HCT116 (cell line): ENCODE results near the gene METTL3.

Source experiments
- ELF1 ChIP-seq: IDR thresholded peaks from 2 replicates; pipeline ENCODE4 v1.6.1; 2012; ENCODE audit warnings: low read depth, borderline replicate concordance
- EZH2phosphoT487 ChIP-seq: fragments of 200-600 bp; IDR thresholded peaks from 2 replicates; pipeline ENCODE4 v1.6.1; 2018; ENCODE audit warnings: antibody characterized with exemption, borderline replicate concordance
- MAX ChIP-seq: IDR thresholded peaks from 2 replicates; pipeline ENCODE4 v1.6.1; 2012
- POLR2A ChIP-seq: IDR thresholded peaks from 2 replicates; pipeline ENCODE4 v1.7.0; 2011; ENCODE audit warnings: borderline replicate concordance; ENCODE audit not compliant: insufficient read depth, insufficient read length; ENCODE audit errors: extremely low read depth
- TCF7L2 ChIP-seq: IDR thresholded peaks from 2 replicates; pipeline ENCODE4 v1.7.0; 2011; ENCODE audit warnings: borderline replicate concordance, inconsistent platforms; ENCODE audit not compliant: insufficient read depth, insufficient read length; ENCODE audit errors: extremely low read depth
- ZNF274 ChIP-seq: fragments of 200-500 bp; sonication (Bioruptor generic); IDR thresholded peaks from 2 replicates; pipeline ENCODE4 v1.6.1; 2014; ENCODE audit warnings: mild to moderate bottlenecking, low read depth, low read length, inconsistent platforms
- TF ChIP-seq, protein P1 (sequence below), 3 experiments: fragments of 200-600 bp in 1 of 3; sonication (generic) in 1 of 3; IDR thresholded peaks in 2 of 3; conservative IDR thresholded peaks in 1 of 3; 2 replicates each; pipeline ENCODE4 v1.5.1; 2012 to 2017; ENCODE audit warnings: low read depth in 2 of 3, low read length in 2 of 3, antibody characterized with exemption in 1 of 3, borderline replicate concordance in 1 of 3, control low read depth in 1 of 3, mild to moderate bottlenecking in 1 of 3, mixed read lengths in 1 of 3, mixed run types in 1 of 3, moderate library complexity in 1 of 3; ENCODE audit not compliant: insufficient read depth in 1 of 3
- TF ChIP-seq, protein P2 (sequence below): IDR thresholded peaks from 2 replicates; pipeline ENCODE4 v1.6.1; 2011; ENCODE audit warnings: mild to moderate bottlenecking, low read length, moderate library complexity; ENCODE audit not compliant: insufficient replicate concordance; ENCODE audit errors: extremely low read depth

GRCh38 chr14:21539189-21539940 is 28.2 kb upstream of the METTL3 start:
- TF ChIP-seq, protein P1, sequence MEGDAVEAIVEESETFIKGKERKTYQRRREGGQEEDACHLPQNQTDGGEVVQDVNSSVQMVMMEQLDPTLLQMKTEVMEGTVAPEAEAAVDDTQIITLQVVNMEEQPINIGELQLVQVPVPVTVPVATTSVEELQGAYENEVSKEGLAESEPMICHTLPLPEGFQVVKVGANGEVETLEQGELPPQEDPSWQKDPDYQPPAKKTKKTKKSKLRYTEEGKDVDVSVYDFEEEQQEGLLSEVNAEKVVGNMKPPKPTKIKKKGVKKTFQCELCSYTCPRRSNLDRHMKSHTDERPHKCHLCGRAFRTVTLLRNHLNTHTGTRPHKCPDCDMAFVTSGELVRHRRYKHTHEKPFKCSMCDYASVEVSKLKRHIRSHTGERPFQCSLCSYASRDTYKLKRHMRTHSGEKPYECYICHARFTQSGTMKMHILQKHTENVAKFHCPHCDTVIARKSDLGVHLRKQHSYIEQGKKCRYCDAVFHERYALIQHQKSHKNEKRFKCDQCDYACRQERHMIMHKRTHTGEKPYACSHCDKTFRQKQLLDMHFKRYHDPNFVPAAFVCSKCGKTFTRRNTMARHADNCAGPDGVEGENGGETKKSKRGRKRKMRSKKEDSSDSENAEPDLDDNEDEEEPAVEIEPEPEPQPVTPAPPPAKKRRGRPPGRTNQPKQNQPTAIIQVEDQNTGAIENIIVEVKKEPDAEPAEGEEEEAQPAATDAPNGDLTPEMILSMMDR (IDR thresholded peaks at IDR 0.05 in 2 of 3, conservative IDR thresholded peaks at IDR 0.05 in 1 of 3; ENCODE audit: borderline replicate concordance in 1 of 3, insufficient read depth in 1 of 3, low read depth in 2 of 3, low read length in 2 of 3): no peak
- TF ChIP-seq TCF7L2: no peak
- TF ChIP-seq ELF1: no peak
- TF ChIP-seq MAX: no peak
- no peak for TF ChIP-seq ZNF274
- TF ChIP-seq, protein P2, sequence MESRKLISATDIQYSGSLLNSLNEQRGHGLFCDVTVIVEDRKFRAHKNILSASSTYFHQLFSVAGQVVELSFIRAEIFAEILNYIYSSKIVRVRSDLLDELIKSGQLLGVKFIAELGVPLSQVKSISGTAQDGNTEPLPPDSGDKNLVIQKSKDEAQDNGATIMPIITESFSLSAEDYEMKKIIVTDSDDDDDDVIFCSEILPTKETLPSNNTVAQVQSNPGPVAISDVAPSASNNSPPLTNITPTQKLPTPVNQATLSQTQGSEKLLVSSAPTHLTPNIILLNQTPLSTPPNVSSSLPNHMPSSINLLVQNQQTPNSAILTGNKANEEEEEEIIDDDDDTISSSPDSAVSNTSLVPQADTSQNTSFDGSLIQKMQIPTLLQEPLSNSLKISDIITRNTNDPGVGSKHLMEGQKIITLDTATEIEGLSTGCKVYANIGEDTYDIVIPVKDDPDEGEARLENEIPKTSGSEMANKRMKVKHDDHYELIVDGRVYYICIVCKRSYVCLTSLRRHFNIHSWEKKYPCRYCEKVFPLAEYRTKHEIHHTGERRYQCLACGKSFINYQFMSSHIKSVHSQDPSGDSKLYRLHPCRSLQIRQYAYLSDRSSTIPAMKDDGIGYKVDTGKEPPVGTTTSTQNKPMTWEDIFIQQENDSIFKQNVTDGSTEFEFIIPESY: no peak
- TF ChIP-seq EZH2phosphoT487: no peak
- no peak for TF ChIP-seq POLR2A
